SK-N-SH (cell line): ENCODE data around the gene IGHMBP2. TPM values are rescaled to one million over a fixed set of nuclear protein-coding genes. Genes with fewer than 3 reads are reported as not detected.
"Not testable (repeated sequence)": the region's sequence is repeated elsewhere in the genome, so short reads cannot be mapped to it uniquely, and the experiment has no call there.

Experiments
- CTCF ChIA-PET: fragments of 300-600, 350-600 bp; formaldehyde crosslinking; extraction: SDS; loops from one replicate; lab custom pipeline; 2021; lab: Yijun Ruan, JAX
- POLR2A ChIA-PET: fragments of 350-600 bp; sonication (Branson Sonifier 250); formaldehyde crosslinking; extraction: SDS; loops from one replicate; lab custom pipeline; 2020; ENCODE audit warnings: antibody characterized with exemption, inconsistent platforms; lab: Yijun Ruan, JAX
- DNase-seq: peaks from one replicate; pipeline ENCODE4 v3.0.0; 2012
- H2AFZ ChIP-seq: fragments of 200-600 bp; sonication (generic); 2 replicates; pipeline ENCODE4 v1.8.1; 2016; ENCODE audit warnings: antibody characterized with exemption, mild to moderate bottlenecking, low read depth
- H3F3A ChIP-seq: fragments of 200-600 bp; sonication (generic); replicated peaks from 2 replicates; pipeline ENCODE3; 2016; ENCODE audit warnings: antibody characterized with exemption, mild to moderate bottlenecking; ENCODE audit not compliant: insufficient read depth
- H3K27ac ChIP-seq, 2 experiments: fragments of 200-500 bp in 1 of 2; fragments of 200-600 bp in 1 of 2; sonication (Bioruptor generic) in 1 of 2; sonication (generic), shearing (Covaris generic) in 1 of 2; 2 replicates each; pipeline versions ENCODE4 v1.5.1 to v1.6.1; 2014 to 2016; ENCODE audit warnings: low read depth in 2 of 2, inconsistent platforms in 1 of 2, low read length in 1 of 2, mild to moderate bottlenecking in 1 of 2, mixed read lengths in 1 of 2
- H3K27me3 ChIP-seq: fragments of 200-600 bp; sonication (generic), shearing (Covaris generic); 2 replicates; pipeline ENCODE4 v1.6.1; 2016; ENCODE audit warnings: mixed run types; ENCODE audit not compliant: insufficient read depth
- H3K36me3 ChIP-seq, 2 experiments: fragments of 200-500 bp in 1 of 2; fragments of 200-600 bp in 1 of 2; sonication (Bioruptor generic) in 1 of 2; sonication (generic) in 1 of 2; replicated peaks in 1 of 2; 2 replicates each; pipeline versions ENCODE3 to v1.5.1; 2014 to 2016; ENCODE audit warnings: low read length in 1 of 2, mild to moderate bottlenecking in 1 of 2; ENCODE audit not compliant: insufficient read depth in 2 of 2, control insufficient read depth in 1 of 2
- H3K4me1 ChIP-seq, 2 experiments: fragments of 200-500 bp in 1 of 2; fragments of 200-600 bp in 1 of 2; sonication (Bioruptor generic) in 1 of 2; sonication (generic), shearing (Covaris generic) in 1 of 2; 2 replicates each; pipeline versions ENCODE4 v1.5.1 to v1.6.1; 2014 to 2016; ENCODE audit warnings: low read depth in 1 of 2, low read length in 1 of 2, mixed run types in 1 of 2; ENCODE audit not compliant: insufficient read depth in 2 of 2, control insufficient read depth in 1 of 2
- H3K4me2 ChIP-seq: fragments of 200-600 bp; sonication (generic), shearing (Covaris generic); 2 replicates; pipeline ENCODE4 v1.6.1; 2017; ENCODE audit warnings: mixed run types
- H3K4me3 ChIP-seq, 2 experiments: fragments of 200-500 bp in 1 of 2; fragments of 200-600 bp in 1 of 2; sonication (Bioruptor generic) in 1 of 2; sonication (generic), shearing (Covaris generic) in 1 of 2; 2 replicates each; pipeline versions ENCODE4 v1.5.1 to v1.8.1; 2014 to 2016; ENCODE audit warnings: low read depth in 2 of 2, inconsistent platforms in 1 of 2, low read length in 1 of 2, mild to moderate bottlenecking in 1 of 2, mixed read lengths in 1 of 2, moderate library complexity in 1 of 2
- H3K79me2 ChIP-seq: fragments of 200-600 bp; sonication (generic); 2 replicates; pipeline ENCODE4 v1.8.1; 2017; ENCODE audit warnings: mild to moderate bottlenecking; ENCODE audit not compliant: insufficient read depth
- H3K9ac ChIP-seq: fragments of 200-600 bp; sonication (generic); 2 replicates; pipeline ENCODE4 v1.6.1; 2017; ENCODE audit warnings: mixed run types
- H3K9me2 ChIP-seq: fragments of 200-600 bp; sonication (generic); 2 replicates; pipeline ENCODE4 v1.6.1; 2017; ENCODE audit warnings: mixed run types
- H3K9me3 ChIP-seq: fragments of 200-600 bp; sonication (generic); 2 replicates; pipeline ENCODE4 v1.6.1; 2017; ENCODE audit warnings: mixed run types, mild to moderate bottlenecking, moderate library complexity
- H4K20me1 ChIP-seq: fragments of 200-600 bp; sonication (generic); 2 replicates; pipeline ENCODE4 v1.6.1; 2017; ENCODE audit warnings: mild to moderate bottlenecking, mixed run types; ENCODE audit not compliant: insufficient read depth
- CHD2 ChIP-seq: fragments of 150-350 bp; IDR thresholded peaks from 2 replicates; pipeline ENCODE4 v1.6.1; 2018; ENCODE audit warnings: low read length; ENCODE audit not compliant: partially characterized antibody
- ELF1 ChIP-seq: IDR thresholded peaks from 2 replicates; pipeline ENCODE4 v1.4.0; 2012
- EZH2phosphoT487 ChIP-seq: fragments of 200-600 bp; sonication (generic); IDR thresholded peaks from 2 replicates; pipeline ENCODE4 v1.6.1; 2017; ENCODE audit warnings: low read depth, mixed run types, mild to moderate bottlenecking, antibody characterized with exemption, moderate library complexity, borderline replicate concordance
- JUND ChIP-seq: IDR thresholded peaks from 2 replicates; pipeline ENCODE4 v1.4.0; 2012
- MAX ChIP-seq: IDR thresholded peaks from 2 replicates; pipeline ENCODE4 v1.4.0; 2012; ENCODE audit warnings: low read depth
- MEF2A ChIP-seq: IDR thresholded peaks from 2 replicates; pipeline ENCODE4 v1.4.0; 2012; ENCODE audit warnings: low read depth, borderline replicate concordance
- NRF1 ChIP-seq: IDR thresholded peaks from 2 replicates; pipeline ENCODE4 v1.6.1; 2012; ENCODE audit warnings: low read depth, mild to moderate bottlenecking, low read length
- USF2 ChIP-seq: fragments of 150-350 bp; IDR thresholded peaks from 2 replicates; pipeline ENCODE4 v1.6.1; 2017; ENCODE audit warnings: antibody characterized with exemption, low read length, low read depth, borderline replicate concordance
- WGBS: methylation state at CpG from one replicate; pipeline ENCODE4 v1.1.6; 2017; ENCODE audit warnings: low lambda C conversion rate; 5-methylcytosine and 5-hydroxymethylcytosine counted together
- polyA plus RNA-seq, 3 experiments: library from polyadenylated mRNA; depleted of rRNA; stranded (reverse); fragments of >200 nt; gene quantifications; 2 replicates each; pipeline ENCODE4 v1.2.3, GENCODE V29; 2012
- TF ChIP-seq, protein P1 (sequence below): IDR thresholded peaks from 2 replicates; pipeline ENCODE4; 2012
- TF ChIP-seq, protein P2 (sequence below): IDR thresholded peaks from 2 replicates; pipeline ENCODE4 v1.4.0; 2012; ENCODE audit warnings: low read depth, borderline replicate concordance
- TF ChIP-seq, protein P3 (sequence below): IDR thresholded peaks from 2 replicates; pipeline ENCODE4 v1.4.0; 2012; ENCODE audit warnings: low read depth, borderline replicate concordance

The IGHMBP2 gene
- polyA plus RNA-seq, 1 of the 3 experiments (the other 2 are of a cell fraction) = 9.0 TPM

DNA sequence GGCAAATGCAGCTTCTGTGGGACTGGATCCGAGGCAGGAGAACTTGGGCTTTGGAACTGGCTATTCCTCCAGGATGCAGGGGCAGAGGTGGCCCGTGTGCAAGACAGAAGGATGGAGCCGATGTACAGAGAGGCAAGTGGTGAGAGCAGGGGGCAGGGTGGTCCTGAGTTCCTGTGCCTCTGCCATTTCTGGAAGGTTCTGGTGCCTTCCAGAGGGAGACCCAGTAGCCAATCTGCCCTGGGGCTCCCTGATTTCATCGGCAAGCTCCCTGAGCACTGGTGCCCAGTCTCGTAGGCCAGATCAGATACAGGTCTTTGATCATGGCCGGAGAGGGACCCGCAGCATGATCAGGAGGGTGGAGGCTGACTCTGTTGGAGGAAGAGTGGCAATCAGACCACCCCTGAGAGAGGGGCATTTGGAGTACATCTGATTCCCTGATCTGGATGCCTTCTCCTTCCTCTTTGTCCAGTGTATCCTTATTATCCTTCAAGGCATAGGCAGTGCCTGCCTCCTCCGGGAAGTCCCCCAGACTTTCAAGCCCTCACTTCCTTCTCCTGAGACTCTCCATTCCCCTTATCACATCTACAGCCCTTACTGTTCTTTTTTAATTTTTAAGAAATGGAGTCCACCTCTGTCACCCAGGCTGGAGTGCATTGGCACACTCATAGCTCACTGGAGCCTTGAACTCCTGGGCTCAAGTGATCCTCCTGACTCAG is 67.4 kb downstream of the IGHMBP2 start (continued):
- TF ChIP-seq, protein P1, sequence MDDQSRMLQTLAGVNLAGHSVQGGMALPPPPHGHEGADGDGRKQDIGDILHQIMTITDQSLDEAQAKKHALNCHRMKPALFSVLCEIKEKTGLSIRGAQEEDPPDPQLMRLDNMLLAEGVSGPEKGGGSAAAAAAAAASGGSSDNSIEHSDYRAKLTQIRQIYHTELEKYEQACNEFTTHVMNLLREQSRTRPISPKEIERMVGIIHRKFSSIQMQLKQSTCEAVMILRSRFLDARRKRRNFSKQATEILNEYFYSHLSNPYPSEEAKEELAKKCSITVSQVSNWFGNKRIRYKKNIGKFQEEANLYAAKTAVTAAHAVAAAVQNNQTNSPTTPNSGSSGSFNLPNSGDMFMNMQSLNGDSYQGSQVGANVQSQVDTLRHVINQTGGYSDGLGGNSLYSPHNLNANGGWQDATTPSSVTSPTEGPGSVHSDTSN = no peak
- TF ChIP-seq, all 33 proteins: peak for 0

DNA sequence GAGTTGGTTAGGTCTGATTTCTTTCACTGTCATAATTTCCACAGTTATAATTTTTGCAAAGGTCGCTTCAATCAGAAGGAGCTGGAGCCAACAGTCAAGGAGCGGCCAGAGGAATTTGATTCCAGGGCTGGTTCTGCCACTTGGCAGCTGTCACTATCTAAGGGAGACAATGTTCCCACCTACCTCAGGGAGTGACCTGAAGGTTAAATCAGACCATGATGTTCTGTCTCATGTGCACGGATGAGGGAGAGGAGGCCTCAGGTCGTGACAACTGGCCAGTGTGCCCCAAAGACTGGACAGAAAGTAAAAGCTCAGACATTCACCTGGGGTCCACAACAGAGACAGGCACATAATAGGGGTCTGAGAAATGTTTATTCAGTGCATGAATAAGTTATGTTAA is 69.5 kb downstream of the IGHMBP2 start:
- 62% methylated on average over 4 of the region's 4 CpGs for WGBS
- no peak overlapping the region for H3K4me3 ChIP-seq
- ChIA-PET POLR2A (no interaction called here), CTCF (no interaction called here)
- no peaks in the 10 kb centered on the region; the same call in 1 of the 2 replicates for H3K27me3 ChIP-seq
- no peak overlapping the region for H3K27ac ChIP-seq
- no peaks in the 10 kb centered on the region for H3K9me3 ChIP-seq
- no peak overlapping the region for H3K9ac ChIP-seq
- H3K36me3 ChIP-seq = no peaks in the 10 kb centered on the region
- TF ChIP-seq, protein P2, sequence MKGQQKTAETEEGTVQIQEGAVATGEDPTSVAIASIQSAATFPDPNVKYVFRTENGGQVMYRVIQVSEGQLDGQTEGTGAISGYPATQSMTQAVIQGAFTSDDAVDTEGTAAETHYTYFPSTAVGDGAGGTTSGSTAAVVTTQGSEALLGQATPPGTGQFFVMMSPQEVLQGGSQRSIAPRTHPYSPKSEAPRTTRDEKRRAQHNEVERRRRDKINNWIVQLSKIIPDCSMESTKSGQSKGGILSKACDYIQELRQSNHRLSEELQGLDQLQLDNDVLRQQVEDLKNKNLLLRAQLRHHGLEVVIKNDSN = no peak
- no peak for TF ChIP-seq MEF2A
- H4K20me1 ChIP-seq = no peaks in the 10 kb centered on the region
- peaks cover 0 to 5% of the 10 kb centered on the region in 2 experiments; a peak in 1 of 4 replicates for H3K4me1 ChIP-seq
- no peak for DNase-seq
- H3F3A ChIP-seq = no peaks in the 10 kb centered on the region
- no peaks in the 10 kb centered on the region for H3K79me2 ChIP-seq
- H3K9me2 ChIP-seq = no peaks in the 10 kb centered on the region
- no peak overlapping the region for H2AFZ ChIP-seq
- no peak overlapping the region for H3K4me2 ChIP-seq

- H3K9ac ChIP-seq, H3K4me2 ChIP-seq, CTCF ChIA-PET, H3K4me1 ChIP-seq, DNase-seq, H3F3A ChIP-seq, H3K27me3 ChIP-seq, H3K27ac ChIP-seq, H3K79me2 ChIP-seq, POLR2A ChIA-PET, H3K9me3 ChIP-seq, H2AFZ ChIP-seq, H3K9me2 ChIP-seq, H3K36me3 ChIP-seq, H3K4me3 ChIP-seq, H4K20me1 ChIP-seq: not testable (repeated sequence)
- 70% methylated on average over 6 of the region's 12 CpGs for WGBS
Observed at GRCh38 chr11:68973706-68974105, 70.0 kb downstream of the IGHMBP2 start.

- Histone ChIP-seq H3K79me2 (no peaks in the 10 kb centered on the region), H4K20me1 (no peaks in the 10 kb centered on the region), H2AFZ (peak overlapping the region; percentile 72; the same call in 1 of the 2 replicates), H3K27me3 (no peaks in the 10 kb centered on the region; the same call in 1 of the 2 replicates), H3K4me2 (no peak overlapping the region), H3K9me2 (no peaks in the 10 kb centered on the region), H3K4me3 (no peak overlapping the region), H3K4me1 (peaks cover 0 to 15% of the 10 kb centered on the region in 2 experiments; a peak in 1 of 4 replicates), H3F3A (no peaks in the 10 kb centered on the region), H3K9me3 (no peaks in the 10 kb centered on the region), H3K36me3 (no peaks in the 10 kb centered on the region), H3K27ac (no peak overlapping the region), H3K9ac (no peak overlapping the region)
- no peak for DNase-seq
- CTCF ChIA-PET = no interaction called here
- POLR2A ChIA-PET = no interaction called here
- 91% methylated on average over 20 of the region's 23 CpGs for WGBS
- TF ChIP-seq, protein P2 = peak; percentile 89
- TF ChIP-seq ELF1 = no peak
- TF ChIP-seq, protein P3, sequence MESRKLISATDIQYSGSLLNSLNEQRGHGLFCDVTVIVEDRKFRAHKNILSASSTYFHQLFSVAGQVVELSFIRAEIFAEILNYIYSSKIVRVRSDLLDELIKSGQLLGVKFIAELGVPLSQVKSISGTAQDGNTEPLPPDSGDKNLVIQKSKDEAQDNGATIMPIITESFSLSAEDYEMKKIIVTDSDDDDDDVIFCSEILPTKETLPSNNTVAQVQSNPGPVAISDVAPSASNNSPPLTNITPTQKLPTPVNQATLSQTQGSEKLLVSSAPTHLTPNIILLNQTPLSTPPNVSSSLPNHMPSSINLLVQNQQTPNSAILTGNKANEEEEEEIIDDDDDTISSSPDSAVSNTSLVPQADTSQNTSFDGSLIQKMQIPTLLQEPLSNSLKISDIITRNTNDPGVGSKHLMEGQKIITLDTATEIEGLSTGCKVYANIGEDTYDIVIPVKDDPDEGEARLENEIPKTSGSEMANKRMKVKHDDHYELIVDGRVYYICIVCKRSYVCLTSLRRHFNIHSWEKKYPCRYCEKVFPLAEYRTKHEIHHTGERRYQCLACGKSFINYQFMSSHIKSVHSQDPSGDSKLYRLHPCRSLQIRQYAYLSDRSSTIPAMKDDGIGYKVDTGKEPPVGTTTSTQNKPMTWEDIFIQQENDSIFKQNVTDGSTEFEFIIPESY = no peak
- no peak for TF ChIP-seq CHD2
- no peak for TF ChIP-seq USF2
- no peak for TF ChIP-seq EZH2phosphoT487
- no peak for TF ChIP-seq JUND
- no peak for TF ChIP-seq MAX
- TF ChIP-seq NRF1 = no peak
Observed at GRCh38 chr11:68974421-68975194, 70.9 kb downstream of the IGHMBP2 start.
